Peyer's patch (tissue), 4 donors: Measurements from ENCODE around the gene AJAP1.

Source experiments
- CTCF ChIP-seq, 6 experiments: fragments of 450-650 bp in 4 of 6; fragments of 200-600 bp in 2 of 6; sonication (generic) in 1 of 6; IDR thresholded peaks; one replicate each; pipeline ENCODE4 v1.5.1; 2017 to 2019; ENCODE audit warnings: antibody characterized with exemption in 6 of 6, mild to moderate bottlenecking in 3 of 6, moderate library complexity in 1 of 6
- POLR2A ChIP-seq, 2 donors: fragments of 450-650 bp; IDR thresholded peaks; one replicate each; pipeline ENCODE4 v1.5.1; 2017; ENCODE audit warnings: antibody characterized with exemption in 2 of 2, mild to moderate bottlenecking in 2 of 2, moderate library complexity in 2 of 2

GRCh38 chr1:4797429-4797828 lies 143.0 kb downstream of the AJAP1 start:
- TF ChIP-seq CTCF (IDR thresholded peaks at IDR 0.05) (no peak), POLR2A (IDR thresholded peaks at IDR 0.05) (no peak)
